ENCODE results near the gene CRACR2A.

The CRACR2A gene

DNA sequence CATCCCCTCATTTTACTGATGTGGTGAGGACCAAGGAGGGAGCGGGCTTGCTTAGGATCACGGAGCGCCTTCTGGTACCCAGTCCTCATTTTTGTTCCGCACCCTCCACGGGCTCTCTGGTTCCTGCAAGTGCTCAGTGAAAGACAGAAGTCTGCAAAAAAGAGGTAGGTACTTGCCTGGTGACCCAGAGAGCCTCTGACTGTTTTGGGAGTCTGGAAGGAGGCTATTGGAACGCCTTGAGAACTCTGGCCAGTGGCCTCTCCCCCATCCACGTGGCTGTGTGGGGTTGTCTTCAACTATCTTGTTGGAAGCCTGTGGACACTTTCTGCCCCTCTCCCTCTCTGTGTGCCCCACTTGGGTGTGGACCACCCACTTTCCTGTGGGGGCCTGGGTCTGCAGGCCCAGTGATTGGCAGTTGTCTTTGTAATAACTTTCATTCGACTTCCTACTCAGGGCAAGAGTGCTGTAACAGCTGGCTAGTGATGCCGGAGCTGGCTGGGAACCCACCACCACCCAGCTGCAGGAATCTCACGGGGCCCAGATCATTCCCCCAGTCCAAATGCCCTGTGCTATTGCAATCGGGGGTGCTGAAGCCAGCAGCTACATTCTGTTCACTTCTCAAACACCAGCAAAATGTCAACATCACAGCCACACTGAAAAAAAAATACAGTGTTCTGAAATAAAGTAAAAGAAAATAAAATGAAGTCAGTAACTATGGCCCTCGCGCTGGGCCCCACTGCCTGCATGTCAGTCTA, 139.1 kb downstream of the CRACR2A start:
- no peak for DNase-seq

DNA sequence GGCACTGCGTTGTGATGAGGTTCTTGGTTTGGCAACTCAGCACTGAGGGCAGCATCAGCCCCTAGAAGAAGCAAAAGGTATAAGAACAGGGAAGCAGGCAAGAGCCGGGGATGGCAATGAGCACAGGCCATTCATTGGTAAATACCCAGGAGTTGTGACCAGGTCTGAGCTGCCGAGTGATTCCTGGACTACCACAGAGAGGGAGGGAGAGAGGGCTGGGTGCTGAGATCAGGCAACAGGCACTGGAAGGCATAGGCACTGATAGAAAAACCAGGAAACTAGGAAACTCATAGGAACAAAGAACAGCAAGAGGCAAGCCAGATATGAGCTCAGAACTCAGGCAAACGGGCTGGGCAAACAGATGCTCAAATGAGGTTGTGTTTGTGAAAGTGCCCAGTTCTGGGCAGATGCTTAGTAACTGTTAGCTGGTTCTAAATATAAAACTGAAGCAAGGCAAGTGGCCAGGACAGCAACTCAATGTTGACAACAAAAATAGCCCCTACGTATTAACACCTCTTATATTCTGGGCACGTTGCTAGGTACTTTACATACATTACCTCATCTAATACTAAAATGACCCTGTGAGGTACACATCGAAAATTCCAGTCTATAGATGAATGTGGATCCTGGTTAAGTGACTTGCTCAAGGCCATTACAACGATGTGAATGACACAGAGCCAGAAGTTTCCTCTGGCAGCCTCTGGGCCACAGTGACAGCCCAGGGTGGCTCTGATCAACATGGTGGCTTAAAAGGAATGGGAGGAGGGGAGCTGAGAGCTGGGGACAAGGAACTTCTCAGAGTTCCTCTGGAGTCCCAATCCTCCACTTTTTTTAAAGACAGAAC, 140.8 kb downstream of the CRACR2A start:
- DNase-seq: no peak

DNA sequence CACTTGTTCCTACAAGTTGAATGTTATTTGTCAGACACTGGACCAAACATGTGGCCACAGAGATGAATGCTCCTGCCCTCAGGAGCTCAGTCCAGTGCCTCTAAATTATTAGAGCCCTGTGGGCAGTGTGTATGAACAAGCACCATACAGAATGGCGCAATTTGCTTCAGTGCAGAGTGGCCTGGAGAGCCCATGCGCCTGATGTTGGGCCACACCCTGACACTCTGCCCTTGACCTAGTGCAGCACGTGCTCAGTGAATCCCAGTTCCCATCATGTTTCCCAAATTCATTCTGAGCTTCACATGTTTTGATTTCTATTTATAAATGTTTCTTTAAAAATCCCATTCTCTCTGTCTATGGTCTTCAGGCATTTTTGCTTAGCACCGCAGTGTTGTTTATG, 145.1 kb downstream of the CRACR2A start:
- no peak for DNase-seq

DNA sequence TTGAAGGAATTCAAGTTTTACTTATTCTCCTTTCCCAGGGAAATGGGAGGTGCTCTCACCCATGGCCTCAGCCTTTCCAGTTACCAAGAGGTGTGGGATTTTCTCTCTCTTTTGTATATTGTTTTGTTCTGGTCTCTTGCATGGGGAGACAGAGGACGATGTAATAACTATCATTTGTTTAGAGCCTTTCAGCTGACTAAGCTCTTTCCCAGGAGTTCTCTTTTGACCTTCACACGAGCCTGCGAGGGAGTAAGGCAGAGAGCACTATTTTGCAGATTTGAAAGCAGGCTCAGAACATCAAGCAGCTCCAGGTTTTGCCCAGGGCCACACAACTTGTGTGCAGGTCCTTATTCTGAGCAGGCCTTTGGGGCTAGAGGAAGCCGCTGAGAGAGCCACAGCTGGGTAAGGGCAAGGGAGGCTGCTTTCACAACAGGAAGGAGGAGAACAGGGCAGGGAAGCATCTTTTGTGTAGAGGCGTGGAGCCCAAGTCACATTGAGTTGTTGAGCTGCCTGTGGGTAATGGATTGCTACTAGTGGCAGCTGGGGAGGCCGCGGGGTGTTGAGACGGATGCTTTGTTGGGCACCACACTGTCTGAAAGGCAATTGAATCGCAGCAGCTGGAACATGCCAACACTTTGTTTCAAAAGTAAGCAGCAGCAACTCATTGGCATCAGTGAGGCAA, 145.7 kb downstream of the CRACR2A start:
- no peak for DNase-seq

DNA sequence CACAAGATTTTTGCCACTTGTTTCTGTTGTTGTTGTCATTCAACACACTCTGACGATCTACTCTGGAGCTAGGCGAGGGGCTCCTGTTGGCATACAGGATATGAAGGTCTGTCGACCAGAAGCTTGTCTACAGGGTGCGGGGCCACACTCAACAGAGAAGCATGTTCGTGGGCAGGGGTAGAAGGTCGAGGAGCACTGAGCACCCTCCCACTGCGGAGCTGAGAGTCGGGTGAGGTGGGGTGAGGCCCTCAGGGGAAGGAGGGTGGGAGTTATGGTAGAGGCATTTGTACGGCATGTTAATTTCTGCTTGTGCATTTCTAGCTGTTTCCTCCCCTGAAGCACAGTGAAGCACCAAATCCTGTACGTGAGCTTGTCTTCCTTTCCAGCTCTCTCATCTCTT, 146.8 kb downstream of the CRACR2A start:
- no peak for DNase-seq

DNA sequence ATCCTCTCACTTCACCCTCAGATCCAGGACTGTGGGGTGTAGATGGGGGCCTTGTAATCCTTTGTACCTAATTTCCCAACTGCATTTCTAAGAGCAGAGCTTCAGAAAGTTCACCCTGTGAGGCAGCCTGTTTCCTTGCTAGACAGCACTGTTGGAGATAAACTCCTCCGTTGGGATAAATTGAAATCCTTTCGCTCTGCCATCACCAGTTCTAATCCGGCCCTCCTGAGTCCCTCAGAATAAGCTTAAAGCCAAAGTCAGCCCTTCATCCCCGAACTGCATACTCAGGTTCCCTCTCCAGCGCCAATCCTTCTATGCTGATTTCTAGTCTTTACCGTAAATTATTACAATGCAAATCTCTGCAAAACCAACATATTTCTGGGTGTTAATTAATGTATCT, 147.2 kb downstream of the CRACR2A start:
- no peak for DNase-seq

DNA sequence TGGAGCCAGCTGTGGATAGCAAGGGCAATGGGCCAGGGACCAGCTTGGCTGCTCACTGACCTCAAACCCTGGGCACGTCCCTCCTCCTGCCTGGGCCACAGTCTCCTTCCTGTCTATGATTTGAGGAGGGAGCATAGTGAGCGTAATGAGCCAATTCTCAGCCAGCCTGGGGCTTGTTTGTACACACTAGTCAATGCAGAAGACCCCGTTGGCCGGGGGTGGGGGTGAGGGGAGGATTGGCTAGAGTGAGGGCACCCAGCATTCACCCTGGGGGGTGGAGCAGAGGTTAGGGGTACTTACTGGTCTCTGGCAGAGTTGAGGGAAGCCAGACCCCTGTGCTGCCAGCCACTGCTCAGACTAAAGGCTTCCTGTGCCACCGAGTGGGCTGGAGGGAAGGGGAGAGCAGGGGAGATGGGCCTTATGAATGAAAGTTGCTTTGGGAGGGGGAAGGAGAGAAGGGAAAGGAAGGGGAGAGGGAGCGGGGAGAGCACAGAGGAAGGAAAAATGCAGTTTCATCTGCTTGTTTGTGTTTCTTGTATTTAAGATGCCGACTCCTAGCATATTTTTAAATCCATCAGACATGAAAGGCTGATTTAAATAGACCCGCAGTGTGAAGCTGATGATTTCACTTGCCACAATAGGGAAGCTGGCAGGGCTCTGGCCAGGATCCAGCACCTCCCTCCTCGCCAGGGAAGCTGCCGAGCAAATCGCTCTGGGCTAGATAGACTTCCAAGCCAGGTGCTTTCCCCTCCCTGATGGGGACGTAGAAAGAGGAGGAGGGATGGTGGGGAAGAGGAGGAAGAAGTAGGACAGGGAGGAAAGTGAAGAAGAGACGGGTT, 147.9 kb downstream of the CRACR2A start:
- no peak for DNase-seq

DNA sequence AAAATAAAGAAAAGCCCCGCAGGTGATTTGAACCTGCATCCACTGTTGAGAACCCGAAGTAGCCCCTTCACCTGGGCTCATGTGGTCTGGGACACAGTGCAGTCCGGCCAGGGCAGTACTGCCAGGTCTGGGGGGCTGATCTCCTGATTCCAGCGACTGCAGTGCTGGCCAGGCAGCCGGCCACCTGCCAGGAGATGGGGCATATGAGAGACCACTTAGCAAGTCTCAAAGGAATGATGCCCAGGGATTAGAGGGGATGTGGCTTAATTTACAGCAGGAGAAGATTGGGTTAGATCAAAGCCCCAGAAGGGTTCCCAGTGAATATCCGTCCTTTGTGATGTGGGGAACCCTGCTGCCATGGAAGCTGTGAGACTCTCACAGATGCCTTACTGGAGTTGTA, 148.6 kb downstream of the CRACR2A start:
- DNase-seq: no peak

DNA sequence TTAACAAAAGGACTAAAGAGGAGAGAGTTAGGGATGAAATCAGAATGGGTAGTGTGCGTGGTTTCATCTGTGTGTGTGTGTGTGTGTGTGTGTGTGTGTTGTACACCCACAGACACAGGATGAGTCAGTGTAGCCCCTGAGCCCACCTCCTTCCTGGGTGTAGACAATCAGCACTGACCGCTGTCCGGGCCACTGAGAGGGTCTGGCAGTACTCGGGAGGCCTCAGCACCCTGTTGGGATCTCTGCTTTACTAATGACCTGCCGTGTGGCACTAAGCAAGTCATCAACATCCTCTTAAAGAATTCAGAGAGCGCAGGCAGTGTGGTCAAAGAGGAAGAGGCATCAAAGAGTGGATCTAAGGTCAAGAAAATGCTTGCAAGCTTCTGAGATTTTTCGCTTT, 149.3 kb downstream of the CRACR2A start:
- DNase-seq: no peak

DNA sequence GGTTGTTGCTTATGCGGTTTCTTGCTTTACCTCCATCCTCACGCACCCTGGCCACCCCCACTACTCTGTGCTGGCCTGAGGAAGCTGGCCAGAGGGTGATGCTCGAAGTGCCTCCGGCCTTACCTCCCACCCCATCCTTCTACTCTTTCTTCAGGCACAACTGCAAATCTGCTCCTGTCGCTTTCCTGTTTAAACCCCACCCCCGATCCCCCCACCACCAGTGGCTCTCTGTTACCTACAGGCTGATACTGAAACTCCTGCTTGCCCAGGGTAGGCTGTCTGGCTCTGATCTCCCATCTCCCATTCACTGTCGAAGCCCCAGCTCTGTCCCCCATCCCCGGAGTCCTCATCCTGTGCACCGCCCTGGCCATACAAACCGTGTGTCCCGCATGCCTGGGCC, 150.4 kb downstream of the CRACR2A start:
- no peak for DNase-seq

DNA sequence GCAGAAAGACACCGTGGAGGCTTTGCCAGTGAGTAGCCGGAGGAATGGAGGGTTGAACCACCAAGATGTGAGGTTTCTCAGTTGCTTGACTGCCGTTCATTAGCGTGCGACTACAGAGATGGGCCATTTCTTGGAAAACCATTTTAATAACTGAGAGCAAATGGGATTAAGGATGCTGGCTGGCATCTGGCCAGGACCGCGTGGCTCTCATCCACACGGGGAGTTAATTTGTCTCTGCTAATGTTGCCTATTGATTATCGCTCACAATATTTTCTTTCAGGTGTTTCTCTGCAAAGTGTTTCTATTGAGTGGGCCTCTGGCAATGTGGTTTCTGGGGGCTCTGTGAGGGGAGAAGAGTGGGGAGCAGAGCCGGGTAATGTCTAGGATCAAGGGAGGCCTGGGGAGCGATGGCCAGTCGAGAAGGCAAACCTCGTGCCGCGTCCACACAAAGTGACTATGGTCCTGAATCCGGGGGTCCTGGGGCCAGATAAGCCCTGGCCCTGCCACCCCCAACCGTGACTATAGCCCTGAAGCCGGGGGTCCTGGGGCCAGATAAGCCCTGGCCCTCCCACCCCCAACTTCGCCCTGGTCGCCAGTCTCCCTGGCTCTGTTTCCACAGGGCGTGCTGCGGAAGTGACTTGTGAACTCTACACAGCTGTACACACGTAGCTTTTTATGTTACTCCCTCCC, 151.3 kb downstream of the CRACR2A start:
- no peak for DNase-seq

DNA sequence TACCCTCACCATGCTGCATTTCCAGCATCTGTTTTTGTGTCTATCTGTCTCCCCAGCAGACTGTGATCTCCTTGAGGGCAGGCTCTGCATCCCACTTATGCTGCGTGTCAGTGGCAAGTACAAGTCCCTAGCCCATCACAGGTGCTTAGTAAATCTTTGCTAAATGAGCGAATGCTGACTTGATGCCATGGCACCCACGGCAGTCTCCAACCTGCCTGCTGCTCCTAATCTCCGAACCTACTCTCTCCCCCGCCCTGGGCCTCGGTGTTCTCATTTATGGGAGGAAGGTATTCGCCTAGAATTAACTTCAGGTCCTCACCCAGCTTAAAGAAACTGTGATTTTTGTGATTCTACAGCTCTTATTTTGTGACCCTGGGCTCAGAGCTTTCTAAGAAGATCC, 152.0 kb downstream of the CRACR2A start:
- DNase-seq: no peak

DNA sequence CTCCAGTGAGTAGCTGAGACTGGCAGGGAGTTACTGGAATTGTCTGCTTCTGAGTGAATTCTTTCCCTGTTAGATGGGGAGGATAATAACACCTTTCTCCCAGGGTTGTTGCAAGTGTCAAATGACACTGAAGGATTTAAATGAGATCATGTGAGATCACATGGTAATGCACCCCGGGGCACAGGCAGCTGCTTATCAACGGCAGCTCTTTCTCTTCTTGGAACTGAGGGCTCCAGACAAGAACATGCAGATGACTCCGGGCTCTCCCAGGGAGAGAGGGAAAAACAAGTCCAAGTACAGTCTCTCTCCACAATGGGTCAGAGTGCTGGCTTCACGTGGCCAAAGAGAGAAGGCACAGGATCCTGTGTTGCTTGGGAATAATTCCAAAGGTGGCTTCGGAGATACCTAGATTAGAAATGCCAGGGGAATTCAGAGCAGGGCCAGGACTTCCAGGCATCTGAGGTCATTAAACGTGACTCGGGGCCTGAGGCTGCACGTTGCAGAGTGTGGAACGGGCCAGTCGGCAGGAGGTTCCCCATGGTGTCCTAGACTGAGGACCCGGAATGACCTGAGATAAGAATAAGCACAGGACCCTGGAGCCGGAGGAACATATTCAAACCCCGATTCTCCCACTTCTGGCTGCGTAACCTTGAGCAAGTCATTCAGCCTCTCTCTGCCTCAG, 152.7 kb downstream of the CRACR2A start:
- no peak for DNase-seq

DNA sequence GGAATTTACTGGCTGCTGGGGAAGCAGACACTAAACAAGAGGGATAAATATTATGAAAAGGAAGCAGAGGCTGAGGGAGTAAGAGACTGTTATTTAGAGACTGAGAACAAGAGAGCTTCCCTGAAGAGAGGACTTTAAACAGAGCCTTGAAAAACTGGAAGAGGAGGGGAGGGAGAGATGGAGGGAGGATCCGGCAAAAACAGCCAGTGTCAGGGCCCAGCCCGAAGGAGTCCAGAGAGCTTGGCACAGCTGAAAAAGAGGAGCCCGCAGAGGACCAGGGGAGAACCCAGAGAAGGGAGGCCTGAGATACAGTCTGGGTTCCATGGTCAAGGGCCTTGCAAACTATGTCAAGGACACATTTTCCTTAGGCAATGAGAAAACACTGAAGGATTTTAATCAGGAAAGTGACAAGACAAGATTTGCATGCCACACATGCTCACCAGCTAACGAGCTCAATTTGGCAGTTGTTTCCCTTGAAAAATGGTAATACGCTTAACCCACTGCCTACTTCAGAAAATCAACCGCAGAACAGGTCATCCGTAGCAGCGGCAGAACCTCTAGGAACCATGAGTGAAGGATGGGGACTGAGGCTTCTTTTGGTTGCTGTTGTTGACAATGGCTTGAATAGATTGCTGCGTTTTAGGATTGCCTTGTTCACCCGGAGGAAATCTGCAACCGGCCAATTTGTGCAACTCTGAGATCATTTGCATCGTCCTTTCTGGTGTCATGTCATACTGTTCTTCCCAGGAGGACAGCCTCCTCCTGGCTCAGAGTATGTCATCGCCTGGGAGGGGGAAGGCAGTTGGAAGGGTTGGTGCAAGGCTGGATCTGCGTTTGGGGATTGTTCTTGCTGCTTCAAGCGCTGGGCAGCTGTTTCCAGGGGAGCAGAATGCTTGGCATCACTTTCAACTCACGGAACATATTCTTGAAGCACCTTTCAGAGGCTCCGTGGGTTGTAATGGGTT, 153.7 kb downstream of the CRACR2A start:
- no peak for DNase-seq

DNA sequence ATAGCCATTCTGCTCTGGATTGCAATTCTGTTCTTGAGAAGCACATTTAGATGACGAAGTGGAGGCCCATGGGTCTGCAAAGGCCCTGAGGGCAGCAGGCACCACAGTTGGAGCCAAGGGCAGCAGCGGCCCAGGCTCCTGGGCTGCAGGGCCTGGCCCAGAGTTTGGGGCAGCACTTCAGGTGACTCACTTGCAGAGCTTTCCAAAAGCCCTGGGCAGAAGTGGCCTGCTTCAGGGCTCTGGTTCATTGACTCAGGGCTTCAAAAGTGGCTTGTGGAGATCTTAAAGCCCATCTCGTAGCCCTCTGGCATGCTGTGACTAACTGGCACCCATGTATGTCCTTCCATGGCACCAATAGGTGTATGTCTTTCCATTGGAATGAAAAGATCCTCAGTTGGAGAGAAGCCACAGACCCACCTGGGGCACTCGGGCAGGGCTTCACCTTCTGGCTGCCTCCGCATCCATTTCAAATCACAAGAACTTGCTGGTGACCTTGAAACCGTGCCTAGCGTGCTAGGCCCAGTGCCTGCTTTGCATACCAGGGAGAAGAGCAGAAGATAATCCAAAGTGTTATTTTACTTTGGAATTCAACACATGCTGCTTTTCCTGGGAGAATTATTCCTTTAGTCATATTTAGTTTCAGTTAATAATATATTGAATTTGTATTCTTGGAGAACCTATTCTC, 155.2 kb downstream of the CRACR2A start:
- DNase-seq: no peak

DNA sequence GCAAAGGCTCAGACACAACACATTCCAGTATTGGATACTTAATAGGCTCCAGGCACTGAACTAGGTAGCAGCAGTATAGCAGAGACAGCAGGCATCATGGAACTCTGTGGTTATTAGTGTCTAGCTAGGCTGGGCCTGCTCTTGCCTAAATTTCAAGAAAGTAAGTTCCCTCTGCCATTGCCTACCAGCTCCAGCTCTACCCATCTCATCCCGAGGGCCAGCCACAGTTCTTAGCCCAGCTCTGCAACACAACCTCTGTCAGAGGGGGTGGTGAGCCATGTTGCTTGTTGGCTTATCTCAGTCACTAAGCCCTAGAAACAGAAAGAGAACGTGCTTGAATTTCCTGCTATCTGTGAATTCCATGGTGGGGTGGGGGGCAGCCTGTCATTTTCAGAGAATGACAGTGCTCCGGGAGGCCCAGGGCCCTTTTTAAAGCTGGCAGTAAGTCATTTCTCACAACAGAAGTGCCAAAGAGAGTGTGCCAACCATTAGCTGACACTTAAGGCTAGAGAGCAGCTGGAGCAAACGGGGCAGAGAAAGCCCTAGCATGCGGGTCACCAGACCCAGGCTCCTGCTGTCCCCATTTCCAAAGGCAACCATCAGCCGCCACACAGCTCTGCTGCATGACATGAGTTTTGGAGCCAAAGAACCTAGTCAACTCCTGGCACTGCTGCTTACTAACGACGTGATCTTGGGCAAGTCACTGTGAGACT, 156.1 kb downstream of the CRACR2A start:
- DNase-seq: no peak

DNA sequence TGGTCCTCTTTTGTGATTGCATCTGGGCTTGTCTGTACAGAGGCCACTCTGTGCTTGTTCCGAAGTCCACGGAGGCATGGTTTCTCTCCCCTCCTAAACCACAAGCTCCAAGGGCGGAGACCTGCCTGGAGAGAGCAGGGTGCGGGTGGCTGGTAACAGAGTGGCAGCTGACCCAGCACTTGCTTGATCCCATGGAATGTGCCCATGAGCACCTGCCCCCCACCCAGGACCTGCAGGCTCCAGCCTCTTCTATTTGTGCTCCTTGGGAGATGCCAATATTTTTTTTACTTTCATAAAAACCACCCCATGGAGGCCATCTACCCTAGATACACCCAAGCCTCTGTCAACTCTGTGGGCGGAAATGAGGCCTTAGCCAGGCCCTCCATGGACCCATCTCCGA, 157.2 kb downstream of the CRACR2A start:
- DNase-seq: no peak

DNA sequence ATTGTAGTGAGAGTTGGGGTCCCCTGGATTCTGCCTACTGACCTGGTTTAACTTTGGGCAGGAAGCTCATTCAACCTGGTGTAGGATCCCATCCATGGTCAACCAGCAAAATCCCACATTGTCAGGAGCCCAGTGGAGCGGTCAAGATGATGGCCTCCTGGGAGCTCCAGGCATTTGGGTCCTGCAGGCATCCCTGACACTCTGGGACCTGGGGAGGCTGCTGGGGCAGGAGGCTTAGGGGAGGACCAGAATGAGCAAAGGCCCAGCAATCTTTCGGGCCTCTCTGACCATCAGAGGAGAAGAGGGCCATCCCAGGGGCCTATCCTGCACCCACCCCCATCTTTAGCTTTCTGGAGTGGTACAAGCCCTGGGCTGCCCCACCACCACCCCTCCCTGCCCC, 157.9 kb downstream of the CRACR2A start:
- no peak for DNase-seq

DNA sequence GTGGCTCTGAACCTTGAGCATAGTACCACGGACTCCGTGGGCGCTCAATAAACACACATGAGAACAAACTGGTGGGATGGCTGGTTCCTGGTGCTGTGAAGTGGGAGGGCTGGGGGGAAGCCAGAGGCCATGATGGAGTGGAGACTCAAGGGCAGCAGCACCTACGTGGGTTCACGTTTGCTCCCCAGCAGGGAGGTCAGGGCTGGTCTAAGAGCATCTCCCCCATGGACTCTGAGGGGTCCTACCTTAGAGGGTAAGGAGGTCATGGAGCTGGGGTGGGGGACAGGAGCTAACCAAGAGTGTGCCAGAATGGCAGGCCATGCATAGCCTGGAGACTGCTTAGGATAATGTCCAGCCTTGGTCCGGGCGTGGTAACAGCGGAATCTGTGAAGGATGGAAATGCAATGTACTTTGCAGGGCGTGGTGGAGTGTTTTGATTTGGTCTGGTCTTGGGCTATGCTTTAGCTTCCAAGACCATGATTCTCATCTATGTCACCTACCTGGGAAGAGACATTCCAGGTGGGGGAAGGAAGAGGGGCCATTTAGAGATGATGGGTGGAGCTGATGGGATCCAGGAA, 158.9 kb downstream of the CRACR2A start:
- no peak for DNase-seq

Data from stimulated activated CD4-positive, alpha-beta T cell treated with anti-CD3 and anti-CD28 coated beads, Interleukin-4, amount 100 ng/mL, for 1 hour (primary cell).